A549 (cell line): ENCODE results near the gene TECPR2. TPM values are rescaled to one million over a fixed set of nuclear protein-coding genes. Genes with fewer than 3 reads are reported as not detected.

Source experiments
- ATAC-seq, 2 experiments: fragments of 200-7000 bp in 1 of 2; fragments of >200 bp in 1 of 2; cut with Nextera tagmentation in 1 of 2; cut with Tn5 transposase in 1 of 2; 3 replicates each; pipeline versions ENCODE4 v1.8.0 to v1.9.1; 2018 to 2020; ENCODE audit warnings: mild to moderate bottlenecking in 1 of 2, moderate library complexity in 1 of 2
- CTCF ChIA-PET: fragments of 300-600 bp; sonication (Branson Sonifier 250); formaldehyde crosslinking; extraction: SDS; loops from one replicate; lab custom pipeline; 2021; ENCODE audit warnings: antibody characterized with exemption, inconsistent platforms; lab: Yijun Ruan, JAX
- POLR2A ChIA-PET: fragments of 350-600 bp; formaldehyde crosslinking; extraction: SDS; loops from one replicate; lab custom pipeline; 2021; ENCODE audit warnings: antibody characterized with exemption, inconsistent platforms; lab: Yijun Ruan, JAX
- DNase-seq, 2 experiments: peaks; one replicate each; pipeline versions ENCODE4 v3.0.0 to v3.0.0-alpha.2; 2011 to 2016; ENCODE audit warnings: low read depth in 1 of 2, low spot score in 1 of 2
- FAIRE-seq: peaks from 2 replicates; lab custom pipeline; 2011; peaks lifted over from hg19 to GRCh38; lab: Jason Lieb, UNC
- H3K27ac ChIP-seq, 2 experiments: fragments of >200 bp; sonication (Bioruptor Twin); formaldehyde crosslinking; 3 replicates each; pipeline ENCODE4 v1.5.1; 2016 to 2017
- H3K4me1 ChIP-seq: fragments of >200 bp; sonication (Bioruptor Twin); formaldehyde crosslinking; 3 replicates; pipeline ENCODE4 v1.6.1; 2016
- H3K4me2 ChIP-seq: fragments of >200 bp; sonication (Bioruptor Twin); formaldehyde crosslinking; 3 replicates; pipeline ENCODE4 v1.6.1; 2016
- H3K4me3 ChIP-seq: fragments of >200 bp; sonication (Bioruptor Twin); formaldehyde crosslinking; 3 replicates; pipeline ENCODE4 v1.5.1; 2016
- H3K9me3 ChIP-seq: fragments of >200 bp; sonication (Bioruptor Twin); formaldehyde crosslinking; 3 replicates; pipeline ENCODE4 v1.6.1; 2016
- CBX2 ChIP-seq: fragments of 200-600 bp; sonication (generic); IDR thresholded peaks from 2 replicates; pipeline ENCODE4 v1.6.1; 2016; ENCODE audit warnings: low read depth, mild to moderate bottlenecking, borderline replicate concordance
- CBX8 ChIP-seq: fragments of 200-600 bp; sonication (generic); IDR thresholded peaks from 2 replicates; pipeline ENCODE4 v1.6.1; 2016
- CEBPB ChIP-seq, 2 experiments: fragments of >200 bp in 1 of 2; sonication (Bioruptor Twin) in 1 of 2; formaldehyde crosslinking in 1 of 2; IDR thresholded peaks; 2 replicates each; pipeline ENCODE4 v1.6.1; 2012 to 2016
- CHD4 ChIP-seq: fragments of 200-600 bp; sonication (generic); IDR thresholded peaks from 2 replicates; pipeline ENCODE4 v1.6.1; 2016; ENCODE audit warnings: antibody characterized with exemption, mild to moderate bottlenecking, borderline replicate concordance
- HDAC2 ChIP-seq: fragments of 200-600 bp; sonication (generic); IDR thresholded peaks from 2 replicates; pipeline ENCODE4 v1.6.1; 2016
- HEYL ChIP-seq: fragments of 250-450 bp; sonication (Bioruptor Pico); IDR thresholded peaks from 2 replicates; pipeline ENCODE4 v1.8.0; 2021; ENCODE audit warnings: mild to moderate bottlenecking, moderate library complexity
- HOXB13 ChIP-seq: fragments of 250-450 bp; sonication (Bioruptor Pico); IDR thresholded peaks from 2 replicates; pipeline ENCODE4 v1.5.0; 2020; ENCODE audit warnings: low read depth, mild to moderate bottlenecking, moderate library complexity
- JUN ChIP-seq, 2 experiments: fragments of >200 bp; sonication (Bioruptor Twin); formaldehyde crosslinking; IDR thresholded peaks; 2 replicates in 1 of 2; 3 replicates in 1 of 2; pipeline ENCODE4 v1.6.1; 2016 to 2017
- KDM1A ChIP-seq: fragments of 200-600 bp; sonication (generic); IDR thresholded peaks from 2 replicates; pipeline ENCODE4 v1.6.1; 2016; ENCODE audit warnings: low read depth, mild to moderate bottlenecking
- KDM5A ChIP-seq: fragments of 200-600 bp; sonication (generic); IDR thresholded peaks from 2 replicates; pipeline ENCODE4 v1.6.1; 2016; ENCODE audit warnings: antibody characterized with exemption, mild to moderate bottlenecking
- MAZ ChIP-seq: fragments of 150-350 bp; IDR thresholded peaks from 2 replicates; pipeline ENCODE4 v1.6.1; 2014; ENCODE audit warnings: antibody characterized with exemption, low read depth, low read length, borderline replicate concordance
- NFE2L2 ChIP-seq: fragments of 150-350 bp; conservative IDR thresholded peaks from 2 replicates; pipeline ENCODE4 v1.6.1; 2014; ENCODE audit warnings: low read length
- NPAS2 ChIP-seq: fragments of 250-450 bp; sonication (Bioruptor Pico); IDR thresholded peaks from 2 replicates; pipeline ENCODE4 v1.8.0; 2022; ENCODE audit warnings: mild to moderate bottlenecking, moderate library complexity, borderline replicate concordance
- NR3C1 ChIP-seq: fragments of >200 bp; sonication (Bioruptor Twin); formaldehyde crosslinking; IDR thresholded peaks from 3 replicates; pipeline ENCODE4 v1.6.1; 2017
- PHF8 ChIP-seq: fragments of 200-600 bp; sonication (generic); IDR thresholded peaks from 2 replicates; pipeline ENCODE4 v1.6.1; 2016; ENCODE audit warnings: low read depth, mild to moderate bottlenecking, antibody characterized with exemption, moderate library complexity, borderline replicate concordance
- POLR2A ChIP-seq: IDR thresholded peaks from 2 replicates; pipeline ENCODE4 v1.6.1; 2012; ENCODE audit warnings: mild to moderate bottlenecking, low read length
- RAD21 ChIP-seq, 2 experiments: fragments of >200 bp in 1 of 2; sonication (Bioruptor Twin) in 1 of 2; formaldehyde crosslinking in 1 of 2; IDR thresholded peaks in 1 of 2; conservative IDR thresholded peaks in 1 of 2; 2 replicates in 1 of 2; 3 replicates in 1 of 2; pipeline ENCODE4 v1.6.1; 2012 to 2018; ENCODE audit warnings: inconsistent platforms in 1 of 2
- RARB ChIP-seq: fragments of 250-450 bp; sonication (Bioruptor Pico); IDR thresholded peaks from 2 replicates; pipeline ENCODE4 v1.8.0; 2021; ENCODE audit warnings: mild to moderate bottlenecking, moderate library complexity
- RCOR1 ChIP-seq: fragments of 150-350 bp; IDR thresholded peaks from 2 replicates; pipeline ENCODE4 v1.6.1; 2014; ENCODE audit warnings: antibody characterized with exemption, low read length, low read depth
- RNF2 ChIP-seq: fragments of 200-600 bp; sonication (generic); IDR thresholded peaks from 2 replicates; pipeline ENCODE4 v1.6.1; 2016; ENCODE audit warnings: low read depth, mild to moderate bottlenecking, antibody characterized with exemption, moderate library complexity, borderline replicate concordance
- SREBF2 ChIP-seq: fragments of 450-650 bp; IDR thresholded peaks from 2 replicates; pipeline ENCODE4 v1.6.1; 2014; ENCODE audit warnings: mild to moderate bottlenecking, moderate library complexity
- USF2 ChIP-seq: fragments of 450-650 bp; IDR thresholded peaks from 2 replicates; pipeline ENCODE4 v1.6.1; 2014; ENCODE audit warnings: antibody characterized with exemption
- ZC3H11A ChIP-seq: fragments of 450-650 bp; IDR thresholded peaks from 2 replicates; pipeline ENCODE4 v1.6.1; 2014; ENCODE audit warnings: antibody characterized with exemption, mild to moderate bottlenecking
- ZFP36 ChIP-seq: fragments of 450-650 bp; IDR thresholded peaks from 2 replicates; pipeline ENCODE4 v1.6.1; 2014; ENCODE audit warnings: borderline replicate concordance; ENCODE audit not compliant: partially characterized antibody
- ZNF302 ChIP-seq: fragments of 250-450 bp; sonication (Bioruptor Pico); IDR thresholded peaks from 2 replicates; pipeline ENCODE4 v1.9.0; 2021; ENCODE audit warnings: inconsistent platforms, mild to moderate bottlenecking, moderate library complexity
- WGBS: methylation state at CpG from one replicate; pipeline ENCODE4 v1.1.6; 2017; ENCODE audit errors: missing lambda C conversion rate; 5-methylcytosine and 5-hydroxymethylcytosine counted together
- polyA plus RNA-seq, 4 experiments: library from polyadenylated mRNA; depleted of rRNA in 3 of 4; stranded (reverse); fragments of >200 nt; fragmentation: RNase III in 1 of 4; extraction: RNeasy Plus Mini Kit Qiagen cat#74134 plus additional on column Dnase treatment in 1 of 4; gene quantifications; 2 replicates in 3 of 4; 3 replicates in 1 of 4; pipeline ENCODE4 v1.2.3, GENCODE V29; 2011 to 2017
- TF ChIP-seq, protein P1 (sequence below): fragments of >200 bp; sonication (Bioruptor Twin); formaldehyde crosslinking; IDR thresholded peaks from 3 replicates; pipeline ENCODE4 v1.5.1; 2016
- TF ChIP-seq, protein P2 (sequence below): IDR thresholded peaks from 2 replicates; pipeline ENCODE4 v1.6.1; 2012; ENCODE audit warnings: low read depth, borderline replicate concordance

TECPR2 gene
- polyA plus RNA-seq, 2 of the 4 experiments (the other 2 are of a cell fraction): 5.9 to 7.6 TPM

DNA sequence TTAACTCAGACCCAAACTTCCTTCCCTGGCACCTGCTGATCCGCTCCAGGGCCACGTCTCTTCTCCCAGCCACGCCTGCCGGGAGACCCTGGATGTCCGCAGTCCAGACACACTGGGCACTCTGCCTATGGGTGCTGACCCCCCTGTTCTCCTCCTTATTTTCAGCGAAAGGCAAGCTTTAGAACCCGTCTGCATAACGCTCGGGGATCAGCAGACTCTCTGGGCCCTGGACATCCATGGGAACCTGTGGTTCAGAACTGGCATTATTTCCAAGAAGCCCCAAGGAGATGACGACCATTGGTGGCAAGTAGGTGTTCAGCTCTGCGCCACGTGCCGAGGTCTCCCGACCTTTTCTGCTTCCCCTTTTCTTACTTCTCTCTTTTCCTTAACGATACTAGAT is 82.9 kb downstream of the TECPR2 start:
- no peak overlapping the region for H3K4me2 ChIP-seq
- H3K9me3 ChIP-seq: no peaks in the 10 kb centered on the region
- ATAC-seq (no peak), DNase-seq (no peak), FAIRE-seq (no peak)
- CTCF ChIA-PET: interaction anchor here (2.0 kb wide), 1 partner anchor 7 kb away, joined by 6 read pairs; no protein-coding TSS in a partner anchor
- no peak overlapping the region for H3K27ac ChIP-seq
- WGBS: 95% methylated on average over 15 of the region's 15 CpGs
- TF ChIP-seq CEBPB (IDR thresholded peaks at IDR 0.05) (no peak), NR3C1 (no peak), ZC3H11A (no peak), RCOR1 (no peak), SREBF2 (no peak), ZNF302 (CRISPR knock-in tag) (no peak), ZFP36 (no peak), CBX8 (no peak), PHF8 (no peak), HOXB13 (no peak), CBX2 (no peak), HEYL (CRISPR knock-in tag) (no peak), RAD21 (conservative IDR thresholded peaks at IDR 0.05 in 1 of 2, IDR thresholded peaks at IDR 0.05 in 1 of 2) (no peak), RARB (CRISPR knock-in tag) (no peak), NFE2L2 (no peak), RNF2 (no peak), KDM5A (no peak), USF2 (no peak)
- TF ChIP-seq, protein P1, sequence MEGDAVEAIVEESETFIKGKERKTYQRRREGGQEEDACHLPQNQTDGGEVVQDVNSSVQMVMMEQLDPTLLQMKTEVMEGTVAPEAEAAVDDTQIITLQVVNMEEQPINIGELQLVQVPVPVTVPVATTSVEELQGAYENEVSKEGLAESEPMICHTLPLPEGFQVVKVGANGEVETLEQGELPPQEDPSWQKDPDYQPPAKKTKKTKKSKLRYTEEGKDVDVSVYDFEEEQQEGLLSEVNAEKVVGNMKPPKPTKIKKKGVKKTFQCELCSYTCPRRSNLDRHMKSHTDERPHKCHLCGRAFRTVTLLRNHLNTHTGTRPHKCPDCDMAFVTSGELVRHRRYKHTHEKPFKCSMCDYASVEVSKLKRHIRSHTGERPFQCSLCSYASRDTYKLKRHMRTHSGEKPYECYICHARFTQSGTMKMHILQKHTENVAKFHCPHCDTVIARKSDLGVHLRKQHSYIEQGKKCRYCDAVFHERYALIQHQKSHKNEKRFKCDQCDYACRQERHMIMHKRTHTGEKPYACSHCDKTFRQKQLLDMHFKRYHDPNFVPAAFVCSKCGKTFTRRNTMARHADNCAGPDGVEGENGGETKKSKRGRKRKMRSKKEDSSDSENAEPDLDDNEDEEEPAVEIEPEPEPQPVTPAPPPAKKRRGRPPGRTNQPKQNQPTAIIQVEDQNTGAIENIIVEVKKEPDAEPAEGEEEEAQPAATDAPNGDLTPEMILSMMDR: no peak
- no peaks in the 10 kb centered on the region for H3K4me1 ChIP-seq
- H3K4me3 ChIP-seq: no peak overlapping the region
- POLR2A ChIA-PET: no interaction called here

DNA sequence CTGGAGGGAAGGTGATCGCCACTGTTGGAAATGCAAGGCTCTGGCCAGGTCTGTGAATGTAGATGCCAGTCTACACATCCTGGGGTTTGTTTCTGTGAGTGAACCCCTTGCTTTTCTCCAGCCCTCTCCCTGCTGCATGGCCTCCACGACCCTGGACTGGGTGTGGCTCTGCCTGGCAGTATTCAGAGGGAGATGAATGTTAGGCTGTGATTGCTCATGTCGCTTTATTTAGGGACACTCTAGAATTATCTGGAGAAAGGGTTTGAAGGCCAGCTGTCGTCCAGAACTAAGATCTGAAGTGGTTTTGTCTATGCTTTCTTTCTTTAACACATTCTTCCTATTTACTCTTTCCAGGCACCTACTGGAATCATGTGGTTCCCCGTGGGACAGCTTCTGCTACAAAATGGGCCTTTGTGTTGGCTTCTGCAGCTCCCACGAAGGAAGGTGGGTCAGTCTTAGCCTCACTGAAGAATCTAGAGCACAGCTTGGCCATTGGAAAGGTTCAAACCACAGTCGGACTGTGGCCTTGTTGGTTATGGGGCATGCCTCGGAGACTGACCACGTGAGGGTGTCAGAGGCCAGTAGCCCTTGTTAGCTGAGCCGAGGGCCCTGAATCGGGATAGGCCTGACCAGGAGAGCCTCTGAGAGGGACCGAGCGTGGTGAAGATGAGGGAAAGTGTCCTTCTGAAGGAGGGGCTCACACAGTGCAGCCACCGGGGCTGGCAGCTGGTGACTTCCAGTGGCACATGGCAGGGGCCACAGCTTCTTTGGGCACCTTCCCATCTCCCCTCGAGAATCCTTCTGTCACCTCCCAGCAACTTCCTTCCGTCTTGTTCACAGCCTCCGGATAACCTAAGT is 87.7 kb downstream of the TECPR2 start:
- TF ChIP-seq POLR2A (no peak), KDM1A (no peak), HDAC2 (no peak), MAZ (no peak), RARB (CRISPR knock-in tag) (no peak), JUN (IDR thresholded peaks at IDR 0.05) (no peak), CHD4 (no peak), ZNF302 (CRISPR knock-in tag) (no peak), NPAS2 (CRISPR knock-in tag) (no peak)
- TF ChIP-seq, protein P2, sequence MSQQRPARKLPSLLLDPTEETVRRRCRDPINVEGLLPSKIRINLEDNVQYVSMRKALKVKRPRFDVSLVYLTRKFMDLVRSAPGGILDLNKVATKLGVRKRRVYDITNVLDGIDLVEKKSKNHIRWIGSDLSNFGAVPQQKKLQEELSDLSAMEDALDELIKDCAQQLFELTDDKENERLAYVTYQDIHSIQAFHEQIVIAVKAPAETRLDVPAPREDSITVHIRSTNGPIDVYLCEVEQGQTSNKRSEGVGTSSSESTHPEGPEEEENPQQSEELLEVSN: no peak
- no peak overlapping the region for H3K4me2 ChIP-seq
- ATAC-seq (no peak), DNase-seq (no peak), FAIRE-seq (no peak)
- no peaks in the 10 kb centered on the region for H3K4me1 ChIP-seq
- no peak overlapping the region for H3K27ac ChIP-seq
- ChIA-PET CTCF (interaction anchor here (0.8 to 13.2 kb wide), 6 partner anchors 10 to 68 kb away, joined by 3 to 108 read pairs (median 3); no protein-coding TSS in a partner anchor), POLR2A (no interaction called here)
- H3K4me3 ChIP-seq: no peak overlapping the region
- WGBS: 82% methylated on average over 17 of the region's 17 CpGs
- no peaks in the 10 kb centered on the region for H3K9me3 ChIP-seq
